HL-60 (cell line): ENCODE data around the gene ARHGAP24.

Source experiments
- DNase-seq, 2 experiments: peaks; one replicate each; pipeline ENCODE4 v3.0.0-alpha.2; 2010 to 2020; ENCODE audit warnings: low read depth in 1 of 2, low spot score in 1 of 2
- H3K27ac ChIP-seq: fragments of 250-450 bp; sonication (Bioruptor Pico); replicated peaks from 2 replicates; pipeline ENCODE4 v1.5.1; 2020; ENCODE audit warnings: mild to moderate bottlenecking, moderate library complexity
- H3K27me3 ChIP-seq: fragments of 250-450 bp; sonication (Bioruptor Pico); 2 replicates; pipeline ENCODE4 v1.5.1; 2021; ENCODE audit warnings: mild to moderate bottlenecking, moderate library complexity; ENCODE audit not compliant: insufficient read depth, poor library complexity, severe bottlenecking
- H3K4me3 ChIP-seq: replicated peaks from 2 replicates; pipeline ENCODE4 v1.5.1; 2011; ENCODE audit warnings: mild to moderate bottlenecking, control low read depth, low read length; ENCODE audit not compliant: insufficient read depth
- CTCF ChIP-seq: IDR thresholded peaks from one replicate; pipeline ENCODE4 v1.5.1; 2011; ENCODE audit warnings: low read length, control low read depth, inconsistent platforms; ENCODE audit not compliant: insufficient read depth
- GABPA ChIP-seq: IDR thresholded peaks from 2 replicates; pipeline ENCODE4 v1.6.1; 2012; ENCODE audit warnings: low read depth
- POLR2AphosphoS5 ChIP-seq: IDR thresholded peaks from 2 replicates; pipeline ENCODE4 v1.6.1; 2012; ENCODE audit warnings: low read depth
- REST ChIP-seq: IDR thresholded peaks from 2 replicates; pipeline ENCODE4 v1.6.1; 2012; ENCODE audit warnings: low read depth; ENCODE audit not compliant: insufficient replicate concordance
- SPI1 ChIP-seq: IDR thresholded peaks from 2 replicates; pipeline ENCODE4 v1.6.1; 2012; ENCODE audit warnings: low read depth, mild to moderate bottlenecking, borderline replicate concordance

Gene ARHGAP24

DNA sequence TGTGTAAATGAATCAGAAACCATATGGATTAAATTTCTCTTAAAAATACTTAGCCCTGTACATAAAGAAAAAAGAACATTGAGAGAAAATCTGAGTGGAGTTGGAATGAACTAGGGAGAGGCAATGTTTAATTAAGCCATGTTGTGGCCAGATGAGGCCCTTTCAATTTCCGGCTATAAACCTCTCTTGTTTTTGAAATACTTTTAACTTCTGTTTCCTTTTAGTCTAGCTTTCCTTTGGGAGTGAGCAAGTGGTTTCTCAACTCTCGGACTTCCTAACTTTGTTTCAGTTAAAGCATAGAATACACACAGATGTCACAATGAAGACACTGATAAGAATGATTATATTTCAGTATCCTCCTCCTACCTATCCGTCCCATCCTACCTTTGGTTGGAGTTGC is 197.2 kb downstream of the ARHGAP24 start:
- peak in 1 of 2 experiments; percentile 39 for DNase-seq
- TF ChIP-seq CTCF (no peak), GABPA (no peak), SPI1 (no peak), POLR2AphosphoS5 (no peak), REST (no peak)
- peak overlapping the region; percentile 46 for H3K27ac ChIP-seq

DNA sequence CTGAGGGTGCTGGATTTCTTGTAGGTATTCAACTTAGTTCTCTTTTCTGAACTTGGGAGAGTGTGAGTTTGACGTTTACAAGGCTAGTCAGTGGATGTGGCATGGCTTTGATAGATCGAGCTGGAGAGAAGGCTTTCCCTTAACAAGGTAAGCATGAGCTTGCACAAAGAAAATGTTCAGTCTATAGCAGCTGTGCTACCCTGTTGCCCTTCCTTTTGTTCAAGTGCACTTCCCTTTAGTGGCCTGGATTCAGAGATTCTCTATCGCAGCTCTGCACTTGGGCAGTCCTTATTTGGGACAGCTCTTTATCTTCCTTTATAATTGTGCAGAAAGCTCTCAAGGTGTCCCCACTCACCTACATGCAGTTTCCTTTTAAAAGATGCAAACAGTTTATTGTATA is 198.0 kb downstream of the ARHGAP24 start:
- H3K4me3 ChIP-seq: no peak overlapping the region
- no peak for TF ChIP-seq CTCF
- TF ChIP-seq GABPA: no peak
- no peak for TF ChIP-seq POLR2AphosphoS5
- TF ChIP-seq REST: no peak
- TF ChIP-seq SPI1: peak; percentile 82
- H3K27ac ChIP-seq: peak overlapping the region; percentile 46
- no peaks in the 10 kb centered on the region for H3K27me3 ChIP-seq
- DNase-seq: peak in 1 of 2 experiments; percentile 51

More for the DNA sequence above, 197.2 kb downstream of the ARHGAP24 start:
- H3K4me3 ChIP-seq: no peak overlapping the region
- H3K27me3 ChIP-seq: no peaks in the 10 kb centered on the region

GRCh38 chr4:85673540-85673939 is 198.6 kb downstream of the ARHGAP24 start:
- no peak for TF ChIP-seq REST
- no peak for TF ChIP-seq CTCF
- no peak for TF ChIP-seq SPI1
- no peak for TF ChIP-seq GABPA
- no peak for TF ChIP-seq POLR2AphosphoS5
- no peak for DNase-seq
- Histone ChIP-seq H3K27me3 (no peaks in the 10 kb centered on the region), H3K4me3 (no peak overlapping the region), H3K27ac (peak overlapping the region; percentile 46)
